ENCODE measurements around the gene LMTK2.

LMTK2 gene

DNA sequence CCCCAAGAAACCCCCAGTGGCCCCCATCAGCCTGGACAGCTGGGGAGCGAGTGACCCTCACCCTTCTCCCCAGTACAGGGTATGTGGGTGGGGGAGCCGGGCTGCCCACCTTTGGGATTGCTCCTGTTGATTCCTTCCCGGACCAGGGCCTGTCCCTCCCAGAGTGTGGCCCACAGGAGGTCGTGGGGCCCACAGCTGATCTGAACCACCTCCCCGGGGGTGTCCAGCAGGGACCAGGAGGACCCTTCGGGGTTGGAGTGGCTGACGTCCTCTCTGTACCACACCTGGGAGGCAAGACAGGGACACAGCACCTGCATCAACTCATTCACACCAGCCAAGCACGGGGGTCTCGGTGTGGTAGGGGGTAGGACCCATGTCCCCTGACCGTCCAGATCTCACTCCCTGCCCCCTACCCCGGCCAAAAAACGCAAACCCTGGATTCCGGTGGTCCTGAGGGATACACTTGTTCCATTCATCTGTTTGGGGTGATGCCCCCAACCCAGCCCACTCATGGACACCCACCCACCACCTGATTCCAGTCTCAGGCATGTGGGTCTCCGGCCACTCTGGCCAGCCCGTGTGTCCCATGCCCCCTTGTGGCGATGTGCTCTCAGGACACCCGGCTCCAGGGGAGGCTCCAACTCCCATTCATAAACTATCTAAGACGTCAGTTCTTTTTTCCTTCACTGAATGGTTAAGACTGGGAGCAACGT lies 134.5 kb downstream of the LMTK2 start:
- DNase-seq = no peak

DNA sequence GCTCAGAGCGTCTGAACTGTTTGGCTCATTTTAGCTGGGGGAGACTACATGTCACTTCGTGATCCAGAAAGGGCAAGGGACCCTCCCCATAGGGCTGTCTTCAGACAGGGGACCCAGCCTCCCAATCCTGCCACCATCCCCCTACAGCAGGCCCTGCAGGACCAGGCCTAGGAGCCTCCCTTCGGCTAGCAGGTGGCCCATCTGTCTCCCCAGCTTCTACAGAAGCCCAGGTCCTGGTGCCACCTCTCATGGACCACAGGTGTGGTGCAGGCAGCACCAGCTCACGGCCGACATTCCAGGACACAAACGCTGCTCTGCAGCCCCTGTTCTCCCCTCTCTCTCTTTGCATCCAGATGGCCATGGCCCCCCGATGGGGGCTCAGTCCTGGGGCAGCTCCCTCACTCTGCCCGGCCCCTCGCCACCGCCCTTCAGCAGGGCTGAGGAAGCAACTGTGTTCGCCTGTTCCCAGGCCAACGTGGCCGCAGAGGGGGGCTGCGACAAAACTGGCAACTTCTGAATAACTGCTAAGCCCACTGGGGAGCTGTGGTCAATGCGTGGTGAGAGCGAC lies 135.1 kb downstream of the LMTK2 start:
- DNase-seq = no peak

DNA sequence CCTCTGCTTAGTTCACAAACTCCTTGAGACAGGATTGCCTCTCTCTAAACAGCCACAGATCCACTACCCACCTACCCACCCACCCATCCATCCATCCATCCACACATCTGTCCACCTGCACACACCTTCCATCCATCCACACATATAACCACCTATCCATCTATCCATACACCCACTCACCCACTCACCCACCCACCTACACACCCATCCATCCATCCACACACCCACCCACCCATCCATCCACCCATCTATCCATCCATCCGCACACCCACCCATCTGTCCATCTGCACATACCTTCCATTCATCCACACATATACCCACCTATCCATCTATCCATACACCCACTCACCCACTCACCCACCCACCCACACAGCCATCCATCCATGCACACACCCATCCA lies 135.7 kb downstream of the LMTK2 start:
- DNase-seq = no peak

GRCh38 chr7:98242934-98243333 lies 136.3 kb downstream of the LMTK2 start:
- no peak for DNase-seq

GRCh38 chr7:98244871-98245270 lies 138.2 kb downstream of the LMTK2 start:
- DNase-seq = no peak

DNA sequence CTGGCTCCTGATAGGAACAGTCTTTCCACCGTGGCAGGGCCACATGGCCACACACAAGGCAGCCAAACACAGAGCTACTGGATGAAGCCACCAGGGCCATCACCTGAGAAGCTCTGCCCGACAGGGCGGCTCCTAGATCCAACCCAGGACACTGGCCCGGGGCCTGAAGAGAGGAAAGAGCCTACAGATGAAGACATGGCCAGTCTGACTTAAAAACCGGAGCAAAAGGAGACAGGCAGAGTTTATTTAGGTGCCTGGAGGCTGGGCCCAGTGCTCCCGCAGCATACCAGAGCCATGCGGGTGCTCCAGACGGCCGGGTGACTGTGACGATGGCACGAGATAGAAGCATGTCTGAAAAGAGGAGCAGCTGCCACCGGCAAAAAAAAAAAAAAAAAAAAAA lies 141.5 kb downstream of the LMTK2 start:
- no peak for DNase-seq

DNA sequence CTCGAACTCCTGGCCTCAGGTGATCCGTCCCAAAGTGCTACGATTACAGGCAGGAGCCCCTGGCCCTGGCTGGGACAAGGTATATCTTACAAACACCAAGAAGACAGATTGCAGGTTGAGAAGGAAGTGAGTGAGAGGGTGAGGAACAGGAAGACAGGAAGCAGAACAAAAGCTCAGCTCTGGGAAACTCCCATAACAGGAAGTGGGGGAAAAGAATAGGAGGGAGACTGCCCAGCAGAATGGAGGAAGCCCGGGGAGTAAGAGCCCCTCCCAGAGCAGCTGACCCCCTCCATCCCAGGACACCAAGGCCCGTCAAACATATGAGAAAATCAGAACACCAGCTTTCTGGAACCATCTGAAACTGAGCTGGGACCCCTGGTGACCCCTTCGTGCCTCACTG lies 142.4 kb downstream of the LMTK2 start:
- DNase-seq = no peak

- no peak for DNase-seq
Measured at GRCh38 chr7:98250789-98251188, 144.1 kb downstream of the LMTK2 start.

- no peak for DNase-seq
Measured at GRCh38 chr7:98251231-98251600, 144.6 kb downstream of the LMTK2 start.

DNA sequence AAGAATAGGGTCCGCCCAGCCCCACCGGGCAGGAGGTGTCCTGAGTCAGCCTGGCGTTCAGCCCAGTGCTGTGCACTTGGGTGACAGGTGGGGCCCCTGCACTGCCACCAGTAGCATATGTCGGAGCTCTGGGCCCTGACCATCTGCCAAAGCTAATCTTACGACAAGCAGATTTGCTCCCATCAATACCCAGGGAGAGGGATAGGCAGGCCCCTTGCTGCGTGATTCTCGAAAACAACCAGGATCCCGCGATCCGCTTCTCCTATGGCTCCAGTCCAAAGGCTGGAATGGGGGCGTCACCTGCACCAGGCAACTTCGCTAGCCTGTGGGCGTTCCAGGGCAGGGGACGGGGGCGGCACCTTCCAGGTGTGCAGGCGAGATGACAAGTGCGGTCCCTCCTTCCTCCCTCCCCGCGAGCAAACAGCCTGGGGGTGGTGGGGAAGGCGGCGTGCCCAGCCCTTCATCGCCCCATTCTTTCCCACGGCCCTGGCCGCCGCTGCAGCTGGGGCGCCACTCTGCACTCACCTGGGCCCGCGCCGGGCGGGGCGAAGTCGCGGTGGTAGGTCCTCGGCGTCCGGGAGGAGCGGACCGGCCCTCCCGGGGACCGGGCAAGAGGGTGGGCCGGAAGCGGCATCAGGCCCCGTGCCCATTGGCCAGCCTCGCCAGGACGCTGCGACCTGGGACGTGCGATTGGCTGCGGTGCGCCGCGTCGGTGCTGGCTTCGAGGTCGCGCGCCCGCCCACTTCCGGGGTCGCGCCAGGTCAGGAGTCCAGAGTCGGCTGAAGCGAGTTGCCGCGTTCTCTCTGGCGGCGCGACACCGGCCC lies 145.2 kb downstream of the LMTK2 start, which contains the start of gene TECPR1:
Gene TECPR1, minus strand, starts transcription at position 632 of the 824 bp plus-strand sequence. CDS start 6,086 bp downstream, outside the sequence.
- peak; percentile 43 to 87 for DNase-seq

DNA sequence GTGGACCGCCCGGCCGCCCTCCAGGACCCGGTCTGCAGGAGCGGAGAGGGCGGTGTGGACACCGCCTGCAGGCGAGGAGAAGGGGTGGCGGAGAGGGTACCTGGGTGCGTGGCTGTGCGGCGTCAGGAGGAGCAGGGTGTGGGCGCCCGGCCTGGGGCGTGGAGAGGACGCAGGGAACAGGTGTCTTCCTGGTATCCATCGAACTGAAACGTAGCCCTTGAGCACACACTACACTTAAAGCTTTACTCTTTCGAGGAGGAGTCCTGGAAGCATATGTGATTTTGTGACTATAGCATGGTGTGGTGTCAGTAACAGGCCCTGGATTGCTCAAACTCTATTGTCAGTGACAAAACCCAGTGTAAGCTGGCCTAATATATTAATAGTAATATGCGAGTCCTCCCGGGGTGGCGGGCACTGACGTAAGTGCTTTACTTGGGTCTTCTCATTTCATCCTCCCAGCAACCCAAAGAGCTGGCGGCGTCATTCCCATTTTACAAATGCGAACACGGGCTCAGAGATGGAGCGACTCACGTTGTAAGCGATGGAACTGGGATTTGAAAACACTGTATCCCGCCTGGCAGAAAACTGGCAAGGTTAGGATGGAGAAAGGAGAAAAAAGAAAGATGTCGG lies 145.9 kb downstream of the LMTK2 start:
- no peak for DNase-seq

GRCh38 chr7:98254516-98254915 lies 147.9 kb downstream of the LMTK2 start:
- no peak for DNase-seq

GRCh38 chr7:98254951-98255610 lies 148.4 kb downstream of the LMTK2 start:
- DNase-seq = no peak

GRCh38 chr7:98256431-98256830 lies 149.8 kb downstream of the LMTK2 start:
- DNase-seq = no peak

DNA sequence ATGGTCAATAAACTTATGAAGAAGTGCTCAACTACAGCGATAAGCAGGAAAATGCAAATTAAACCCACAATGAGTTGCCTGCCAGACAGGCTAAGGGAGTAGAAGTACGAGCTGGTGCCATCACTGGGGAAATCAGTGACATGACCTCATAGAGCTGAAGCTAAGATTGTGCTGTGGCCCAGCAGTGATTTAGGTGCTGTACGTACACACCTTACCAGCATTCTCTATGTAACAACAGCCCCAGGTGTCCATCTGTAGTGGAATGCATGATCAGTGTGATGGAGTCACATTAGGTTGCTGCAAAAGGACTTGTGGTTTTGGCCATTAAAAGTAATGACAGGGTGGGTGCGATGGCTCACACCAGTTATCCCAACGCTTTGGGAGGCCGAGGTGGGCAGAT lies 151.0 kb downstream of the LMTK2 start:
- DNase-seq = no peak

Data from NCI-H446 (cell line).